Stomach smooth muscle (tissue), 2 donors: Measurements from ENCODE around the gene CGB1.
"Not testable (repeated sequence)": the region's sequence is repeated elsewhere in the genome, so short reads cannot be mapped to it uniquely, and the experiment has no call there.

Experiments
- H3K27ac ChIP-seq: one replicate; pipeline ENCODE4 v1.7.0; 2013; ENCODE audit warnings: mild to moderate bottlenecking, low read length, inconsistent platforms
- H3K27me3 ChIP-seq, 2 donors: one replicate each; pipeline ENCODE4 v1.7.0; 2013; ENCODE audit warnings: low read length in 2 of 2; ENCODE audit not compliant: insufficient read depth in 2 of 2, control insufficient read depth in 1 of 2
- H3K36me3 ChIP-seq, 2 donors: one replicate each; pipeline ENCODE4 v1.7.0; 2013; ENCODE audit warnings: low read length in 2 of 2; ENCODE audit not compliant: control insufficient read depth in 2 of 2, insufficient read depth in 2 of 2
- H3K4me1 ChIP-seq: one replicate; pipeline ENCODE4 v1.7.0; 2013; ENCODE audit warnings: low read length; ENCODE audit not compliant: control insufficient read depth, insufficient read depth
- H3K4me3 ChIP-seq, 2 donors: one replicate each; pipeline ENCODE4 v1.7.0; 2013; ENCODE audit warnings: low read length in 2 of 2
- H3K9ac ChIP-seq, 2 donors: one replicate each; pipeline ENCODE4 v1.7.0; 2013; ENCODE audit warnings: low read length in 2 of 2, mild to moderate bottlenecking in 1 of 2
- H3K9me3 ChIP-seq, 2 donors: one replicate each; pipeline ENCODE4 v1.7.0; 2013; ENCODE audit warnings: low read length in 2 of 2; ENCODE audit not compliant: control insufficient read depth in 2 of 2
- donor health status: healthy.
- donor health status: Pancreatic carcinoma.

Gene CGB1

DNA sequence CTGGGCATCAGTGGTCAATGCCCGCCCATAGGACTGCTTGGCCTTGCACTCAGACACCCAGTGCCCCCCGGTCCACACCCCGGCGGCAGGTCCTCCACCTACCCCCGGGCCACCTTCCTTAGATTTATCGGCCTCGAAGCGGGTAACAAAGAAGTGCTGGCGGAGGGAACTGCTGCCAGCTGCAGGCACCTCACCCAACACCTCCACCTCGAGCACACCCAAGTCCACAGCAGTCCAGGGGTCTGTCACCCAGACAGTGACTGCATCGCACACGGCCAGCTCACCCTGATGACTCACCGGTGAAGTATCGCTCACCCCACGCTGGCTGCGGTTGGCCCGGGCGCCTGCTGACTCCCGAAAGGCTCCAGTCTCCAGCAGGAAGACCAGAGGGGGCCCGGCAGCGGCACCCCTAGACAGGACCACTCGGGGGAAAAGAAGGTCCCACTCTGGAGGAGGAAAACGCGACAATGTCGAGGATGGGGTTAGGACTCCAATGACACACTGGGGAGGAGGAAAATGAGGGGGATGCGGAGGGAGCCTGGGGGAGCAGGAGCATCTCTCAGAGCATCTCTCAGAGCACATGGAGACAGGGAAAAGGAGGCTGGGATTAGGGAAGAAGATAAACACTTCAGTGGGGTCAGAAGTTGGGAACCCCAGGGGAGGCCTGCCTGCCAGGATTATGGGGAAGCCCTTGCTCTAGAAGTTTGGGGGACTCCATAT is 2.0 kb upstream of the CGB1 start:
- H3K9ac ChIP-seq, H3K36me3 ChIP-seq, H3K27ac ChIP-seq, H3K27me3 ChIP-seq, H3K9me3 ChIP-seq, H3K4me3 ChIP-seq, H3K4me1 ChIP-seq: not testable (repeated sequence)

GRCh38 chr19:49038111-49038510 is 1.4 kb upstream of the CGB1 start:
- not testable (repeated sequence) for H3K27me3 ChIP-seq, H3K27ac ChIP-seq, H3K9me3 ChIP-seq, H3K36me3 ChIP-seq, H3K4me1 ChIP-seq, H3K9ac ChIP-seq, H3K4me3 ChIP-seq

- H3K27me3 ChIP-seq, H3K36me3 ChIP-seq, H3K9ac ChIP-seq, H3K4me3 ChIP-seq, H3K4me1 ChIP-seq, H3K27ac ChIP-seq, H3K9me3 ChIP-seq: not testable (repeated sequence)
Measured at GRCh38 chr19:49031642-49032301, 4.9 kb downstream of the CGB1 start, which contains the start of gene CGB2. TSS of gene CGB2 (plus strand) at chr19:49031890. CDS start at chr19:49032096, 206 bp downstream.

- not testable (repeated sequence) for H3K36me3 ChIP-seq, H3K27me3 ChIP-seq, H3K27ac ChIP-seq, H3K4me1 ChIP-seq, H3K9ac ChIP-seq, H3K4me3 ChIP-seq, H3K9me3 ChIP-seq
Measured at GRCh38 chr19:49030323-49030722, 6.4 kb downstream of the CGB1 start.

- H3K9me3 ChIP-seq, H3K4me3 ChIP-seq, H3K9ac ChIP-seq, H3K27ac ChIP-seq, H3K36me3 ChIP-seq, H3K27me3 ChIP-seq, H3K4me1 ChIP-seq: not testable (repeated sequence)
Measured at GRCh38 chr19:49029749-49030148, 6.9 kb downstream of the CGB1 start.

DNA sequence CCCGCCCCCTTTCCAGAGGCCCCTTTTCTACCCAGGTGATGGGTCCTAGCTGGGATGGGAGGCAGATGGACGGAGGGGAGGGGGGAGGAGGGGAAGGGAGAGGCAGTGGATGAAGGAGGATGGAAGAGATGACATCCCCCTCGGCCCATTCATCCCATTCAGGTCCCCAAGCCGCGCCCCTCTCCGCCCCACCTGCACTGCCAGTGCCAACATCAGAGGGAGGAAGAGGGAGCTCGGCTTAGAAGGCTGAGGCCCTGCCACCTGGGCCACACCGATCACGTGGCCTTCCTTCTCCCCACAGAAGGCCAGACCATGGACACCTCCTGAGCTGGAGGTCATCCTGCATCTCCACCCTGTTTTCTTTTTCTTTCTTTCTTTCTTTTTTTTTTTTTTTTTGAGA is 8.0 kb downstream of the CGB1 start:
- not testable (repeated sequence) for H3K9ac ChIP-seq, H3K27me3 ChIP-seq, H3K9me3 ChIP-seq, H3K36me3 ChIP-seq, H3K4me3 ChIP-seq, H3K4me1 ChIP-seq, H3K27ac ChIP-seq

GRCh38 chr19:49025599-49025998 is 11.1 kb downstream of the CGB1 start:
- H3K27ac ChIP-seq, H3K4me1 ChIP-seq, H3K9ac ChIP-seq, H3K4me3 ChIP-seq, H3K36me3 ChIP-seq, H3K9me3 ChIP-seq, H3K27me3 ChIP-seq: not testable (repeated sequence)

GRCh38 chr19:49025088-49025487 is 11.6 kb downstream of the CGB1 start:
- not testable (repeated sequence) for H3K27ac ChIP-seq, H3K9ac ChIP-seq, H3K9me3 ChIP-seq, H3K36me3 ChIP-seq, H3K27me3 ChIP-seq, H3K4me1 ChIP-seq, H3K4me3 ChIP-seq

- not testable (repeated sequence) for H3K4me1 ChIP-seq, H3K9ac ChIP-seq, H3K27ac ChIP-seq, H3K9me3 ChIP-seq, H3K27me3 ChIP-seq, H3K36me3 ChIP-seq, H3K4me3 ChIP-seq
Measured at GRCh38 chr19:49024233-49024632, 12.5 kb downstream of the CGB1 start, which contains the start of gene CGB3. TSS of gene CGB3 (minus strand) at chr19:49024333. CDS start at chr19:49023971, 362 bp downstream.

GRCh38 chr19:49022116-49022515 is 14.6 kb downstream of the CGB1 start:
- H3K4me3 ChIP-seq = no peak overlapping the region
- H3K4me1 ChIP-seq = peaks cover 14% of the 10 kb centered on the region
- no peak overlapping the region for H3K27ac ChIP-seq
- no peaks in the 10 kb centered on the region for H3K36me3 ChIP-seq
- peaks cover 6 to 24% of the 10 kb centered on the region in 2 donors for H3K27me3 ChIP-seq
- H3K9ac ChIP-seq = no peak overlapping the region
- H3K9me3 ChIP-seq = no peaks in the 10 kb centered on the region
